NCI-H82 treated with DMSO at 0.1 percent for 48 hours (cell line): Measurements from ENCODE around the gene SCAANT1.

ENCODE experiments used
- DNase-seq: peaks from one replicate; lab custom pipeline; 2025; ENCODE audit not compliant: unreplicated experiment; lab: John Stamatoyannopoulos, UW

SCAANT1 gene

GRCh38 chr3:63934041-63934866 is 22.1 kb upstream of the SCAANT1 start:
- DNase-seq: no peak

- DNase-seq: no peak
Observed at GRCh38 chr3:63933459-63933858, 21.3 kb upstream of the SCAANT1 start.

- DNase-seq: no peak
Observed at GRCh38 chr3:63932509-63933212, 20.5 kb upstream of the SCAANT1 start.

- DNase-seq: no peak
Observed at GRCh38 chr3:63931290-63931689, 19.1 kb upstream of the SCAANT1 start.

- DNase-seq: no peak
Observed at GRCh38 chr3:63927422-63928280, 15.5 kb upstream of the SCAANT1 start.

GRCh38 chr3:63926309-63926708 is 14.1 kb upstream of the SCAANT1 start:
- no peak for DNase-seq

- no peak for DNase-seq
Observed at GRCh38 chr3:63922491-63923199, 10.5 kb upstream of the SCAANT1 start.

- no peak for DNase-seq
Observed at GRCh38 chr3:63921741-63922482, 9.7 kb upstream of the SCAANT1 start.

GRCh38 chr3:63920001-63920400 is 7.8 kb upstream of the SCAANT1 start:
- no peak for DNase-seq

- no peak for DNase-seq
Observed at GRCh38 chr3:63918321-63918720, 6.1 kb upstream of the SCAANT1 start.

GRCh38 chr3:63914312-63914711 is 2.1 kb upstream of the SCAANT1 start:
- no peak for DNase-seq

GRCh38 chr3:63912768-63913588 is 795 bp upstream of the SCAANT1 start:
- no peak for DNase-seq

- no peak for DNase-seq
Observed at GRCh38 chr3:63911509-63911872, 692 bp downstream of the SCAANT1 start.

GRCh38 chr3:63910891-63911290 is 1.3 kb downstream of the SCAANT1 start:
- no peak for DNase-seq

GRCh38 chr3:63910001-63910400 is 2.2 kb downstream of the SCAANT1 start:
- DNase-seq: no peak

GRCh38 chr3:63909431-63909830 is 2.8 kb downstream of the SCAANT1 start:
- DNase-seq: no peak

GRCh38 chr3:63908776-63909175 is 3.4 kb downstream of the SCAANT1 start:
- DNase-seq: no peak

GRCh38 chr3:63908081-63908736 is 4.0 kb downstream of the SCAANT1 start:
- DNase-seq: no peak
